Spleen (tissue), 7 donors: Measurements from ENCODE around the gene TMEM243.

ENCODE experiments used
- CTCF ChIP-seq, 11 experiments: fragments of 200-600 bp in 7 of 11; fragments of 450-650 bp in 4 of 11; sonication (generic) in 4 of 11; IDR thresholded peaks in 8 of 11; conservative IDR thresholded peaks in 3 of 11; 1 replicate in 7 of 11; 2 replicates in 4 of 11; pipeline versions ENCODE4 v1.4.0 to v1.8.0; 2016 to 2021; ENCODE audit warnings: antibody characterized with exemption in 11 of 11, inconsistent platforms in 4 of 11, mild to moderate bottlenecking in 1 of 11
- POLR2A ChIP-seq, 3 donors: fragments of 450-650 bp; IDR thresholded peaks; one replicate each; pipeline ENCODE4 v1.5.1; 2017; ENCODE audit warnings: antibody characterized with exemption in 3 of 3, mild to moderate bottlenecking in 1 of 3
- donor health status: DM: no; HTN: no; CAD: no; lungs with moderate emphysema.
- donor health status: DM: no; HTN: no; CAD: no.
- donor health status: DM: no; HTN: no; CAD: no.

GRCh38 chr7:87151002-87151728 is 68.4 kb downstream of the TMEM243 start:
- no peak for TF ChIP-seq CTCF (IDR thresholded peaks at IDR 0.05 in 8 of 11, conservative IDR thresholded peaks at IDR 0.05 in 3 of 11)
- no peak for TF ChIP-seq POLR2A (IDR thresholded peaks at IDR 0.05)
